GM15510 (cell line): Measurements from ENCODE around the gene TTC3.
A peak's percentile ranks its signal among the peaks of the same experiment; 100 is the strongest.

Experiments used
- POLR2A ChIP-seq: IDR thresholded peaks from 3 replicates; pipeline ENCODE4 v1.6.1; 2011; ENCODE audit warnings: borderline replicate concordance; ENCODE audit not compliant: insufficient read length; ENCODE audit errors: extremely low read depth

Gene TTC3, protein sequence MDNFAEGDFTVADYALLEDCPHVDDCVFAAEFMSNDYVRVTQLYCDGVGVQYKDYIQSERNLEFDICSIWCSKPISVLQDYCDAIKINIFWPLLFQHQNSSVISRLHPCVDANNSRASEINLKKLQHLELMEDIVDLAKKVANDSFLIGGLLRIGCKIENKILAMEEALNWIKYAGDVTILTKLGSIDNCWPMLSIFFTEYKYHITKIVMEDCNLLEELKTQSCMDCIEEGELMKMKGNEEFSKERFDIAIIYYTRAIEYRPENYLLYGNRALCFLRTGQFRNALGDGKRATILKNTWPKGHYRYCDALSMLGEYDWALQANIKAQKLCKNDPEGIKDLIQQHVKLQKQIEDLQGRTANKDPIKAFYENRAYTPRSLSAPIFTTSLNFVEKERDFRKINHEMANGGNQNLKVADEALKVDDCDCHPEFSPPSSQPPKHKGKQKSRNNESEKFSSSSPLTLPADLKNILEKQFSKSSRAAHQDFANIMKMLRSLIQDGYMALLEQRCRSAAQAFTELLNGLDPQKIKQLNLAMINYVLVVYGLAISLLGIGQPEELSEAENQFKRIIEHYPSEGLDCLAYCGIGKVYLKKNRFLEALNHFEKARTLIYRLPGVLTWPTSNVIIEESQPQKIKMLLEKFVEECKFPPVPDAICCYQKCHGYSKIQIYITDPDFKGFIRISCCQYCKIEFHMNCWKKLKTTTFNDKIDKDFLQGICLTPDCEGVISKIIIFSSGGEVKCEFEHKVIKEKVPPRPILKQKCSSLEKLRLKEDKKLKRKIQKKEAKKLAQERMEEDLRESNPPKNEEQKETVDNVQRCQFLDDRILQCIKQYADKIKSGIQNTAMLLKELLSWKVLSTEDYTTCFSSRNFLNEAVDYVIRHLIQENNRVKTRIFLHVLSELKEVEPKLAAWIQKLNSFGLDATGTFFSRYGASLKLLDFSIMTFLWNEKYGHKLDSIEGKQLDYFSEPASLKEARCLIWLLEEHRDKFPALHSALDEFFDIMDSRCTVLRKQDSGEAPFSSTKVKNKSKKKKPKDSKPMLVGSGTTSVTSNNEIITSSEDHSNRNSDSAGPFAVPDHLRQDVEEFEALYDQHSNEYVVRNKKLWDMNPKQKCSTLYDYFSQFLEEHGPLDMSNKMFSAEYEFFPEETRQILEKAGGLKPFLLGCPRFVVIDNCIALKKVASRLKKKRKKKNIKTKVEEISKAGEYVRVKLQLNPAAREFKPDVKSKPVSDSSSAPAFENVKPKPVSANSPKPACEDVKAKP (N-terminal part only)

DNA sequence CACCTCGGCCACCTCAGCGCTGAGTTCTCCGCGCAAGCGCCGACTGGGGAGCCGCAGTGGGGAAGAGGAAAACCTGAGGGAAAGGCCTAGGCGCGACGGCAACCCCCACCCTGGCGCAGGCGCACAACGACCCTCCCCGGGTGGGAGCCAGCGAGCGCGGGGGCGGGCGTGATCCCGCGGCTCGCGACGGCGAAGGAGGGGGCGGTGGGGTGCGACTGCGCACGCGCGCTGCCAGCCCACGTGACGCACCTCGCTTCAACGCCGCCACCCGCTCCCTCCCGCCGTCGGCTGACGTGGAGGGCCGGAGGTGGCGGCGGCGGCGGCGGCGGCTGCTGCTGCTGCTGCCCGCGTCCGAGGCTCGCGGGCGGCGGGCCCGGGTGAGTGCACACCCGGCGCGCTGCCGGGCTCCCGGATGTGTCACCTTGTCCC is at the start of gene TTC3, which contains the start of gene PIGP:
TSS of gene TTC3 (plus strand) at position 267 of the 429 bp plus-strand sequence. CDS start 14,004 bp downstream, outside the sequence.
TSS of gene PIGP (minus strand) at position 84 of the 429 bp plus-strand sequence. CDS start 556 bp downstream, outside the sequence.
- peak; percentile 82 for TF ChIP-seq POLR2A

DNA sequence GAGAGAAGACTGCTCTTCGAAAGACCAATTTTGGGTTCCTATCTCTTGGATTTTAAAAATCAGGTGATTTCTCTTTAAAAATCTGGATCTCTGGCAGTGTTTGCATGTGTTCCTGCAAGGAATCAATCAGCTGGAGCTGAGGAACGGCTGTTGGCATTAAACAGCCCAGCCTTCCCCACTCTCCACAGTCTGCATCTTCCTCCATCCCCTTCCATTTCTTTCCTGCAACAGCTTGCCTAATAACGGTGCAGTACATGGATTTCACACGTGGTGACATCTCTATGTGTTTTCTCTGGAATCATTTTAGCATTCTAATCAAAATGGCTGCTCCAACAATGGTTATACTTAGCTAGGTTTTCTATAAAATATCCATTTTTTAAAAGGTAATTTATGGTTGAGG is 46.6 kb upstream of the TTC3 start:
- no peak for TF ChIP-seq POLR2A

DNA sequence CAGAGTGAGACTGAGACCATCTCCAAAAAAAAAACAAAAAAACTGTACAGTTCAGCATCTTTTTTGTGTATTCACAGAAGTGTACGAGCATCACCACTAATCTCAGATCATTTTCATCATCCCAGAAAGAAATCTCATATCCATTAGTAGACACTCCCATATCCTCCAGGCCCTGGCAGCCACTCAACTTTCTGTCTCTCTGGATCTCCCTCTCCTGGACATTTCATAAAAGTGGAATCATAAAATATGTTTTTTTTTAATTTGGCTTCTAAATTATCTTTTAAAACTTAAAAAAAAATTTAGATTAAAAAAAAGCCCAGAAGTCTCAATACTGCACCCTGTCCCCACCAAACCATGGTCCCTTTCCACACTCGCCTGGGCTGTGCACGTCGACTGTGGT is 44.5 kb upstream of the TTC3 start:
- no peak for TF ChIP-seq POLR2A

DNA sequence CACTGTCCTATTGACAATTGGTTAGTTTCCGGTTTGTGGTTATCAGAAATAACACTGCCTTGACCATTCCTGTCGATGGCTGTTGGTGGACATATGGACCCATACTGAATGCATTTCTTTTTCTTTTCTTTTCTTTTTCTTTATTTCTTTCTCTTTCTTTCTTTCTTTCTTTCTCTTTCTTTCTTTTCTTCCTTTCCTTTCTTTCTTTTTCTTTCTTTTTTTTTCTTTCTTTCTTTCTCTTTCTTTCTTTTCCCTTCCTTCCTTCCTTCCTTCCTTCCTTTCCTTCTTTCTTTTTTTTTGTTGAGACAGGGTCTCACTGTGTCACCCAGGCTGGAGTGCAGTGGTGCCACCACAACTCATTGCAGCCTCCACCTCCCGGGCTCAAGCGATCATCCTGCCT is 42.2 kb upstream of the TTC3 start:
- TF ChIP-seq POLR2A: no peak

DNA sequence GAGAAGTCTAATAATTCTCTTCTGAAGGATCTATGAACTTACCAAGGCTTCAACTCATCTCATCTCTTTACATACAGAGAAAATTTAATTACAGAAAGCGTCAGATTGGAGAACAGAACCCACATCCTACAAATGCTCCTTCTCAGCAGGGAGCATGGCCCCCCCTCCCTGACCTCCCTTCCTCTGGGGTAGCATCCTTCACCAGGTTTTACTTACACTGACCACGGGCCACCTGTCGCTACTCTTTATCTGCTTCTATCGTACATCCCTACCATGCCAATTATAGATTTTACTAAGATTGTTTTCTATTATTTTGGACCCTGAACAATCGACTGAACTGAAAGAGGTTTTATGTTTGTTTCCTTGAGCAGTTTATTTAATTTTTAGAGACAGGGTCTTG is 40.8 kb upstream of the TTC3 start:
- no peak for TF ChIP-seq POLR2A

DNA sequence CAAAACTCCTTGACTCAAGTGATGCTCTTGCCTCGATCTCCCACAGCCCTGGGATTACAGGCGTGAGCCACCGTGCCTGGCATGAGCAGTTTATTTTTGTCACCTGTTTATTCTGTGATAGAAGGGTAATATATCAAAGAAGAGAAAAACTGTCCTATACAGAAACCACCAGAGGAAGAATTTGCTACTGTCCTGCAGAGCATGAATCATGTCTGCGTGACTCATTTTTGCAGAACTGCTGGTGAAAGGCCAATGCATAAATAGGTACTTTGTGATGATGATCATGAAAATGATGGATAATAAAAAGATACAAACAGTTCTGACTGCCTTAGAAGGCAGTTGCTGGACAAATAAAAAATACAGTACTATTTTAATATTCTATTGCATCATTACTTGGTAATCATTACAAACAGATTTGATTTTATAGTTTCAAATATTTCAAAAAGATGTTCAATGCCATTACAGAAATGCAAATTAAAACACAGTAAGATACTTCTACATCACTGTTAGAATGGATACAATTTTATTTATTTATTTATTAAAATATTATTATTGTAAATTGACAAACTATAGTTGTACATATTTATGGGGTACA is 40.1 kb upstream of the TTC3 start:
- TF ChIP-seq POLR2A: no peak

DNA sequence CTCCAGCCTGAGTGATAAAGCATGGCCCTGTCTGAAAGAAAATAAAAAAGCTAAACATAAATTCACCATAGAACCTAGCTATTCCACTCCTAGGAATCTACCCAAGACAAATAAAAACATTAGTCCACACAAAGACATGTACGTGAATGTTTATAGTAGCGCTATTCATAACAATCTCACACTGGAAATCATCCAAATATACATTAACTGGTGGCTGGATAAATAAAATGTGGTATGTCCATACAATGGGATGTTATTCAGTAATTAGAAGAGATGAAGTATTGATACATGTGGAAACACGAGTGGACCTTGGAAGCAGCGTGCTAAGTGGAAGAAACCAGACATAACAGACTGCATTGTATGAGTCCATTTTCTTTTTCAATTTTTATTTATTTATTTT is 36.9 kb upstream of the TTC3 start:
- no peak for TF ChIP-seq POLR2A

DNA sequence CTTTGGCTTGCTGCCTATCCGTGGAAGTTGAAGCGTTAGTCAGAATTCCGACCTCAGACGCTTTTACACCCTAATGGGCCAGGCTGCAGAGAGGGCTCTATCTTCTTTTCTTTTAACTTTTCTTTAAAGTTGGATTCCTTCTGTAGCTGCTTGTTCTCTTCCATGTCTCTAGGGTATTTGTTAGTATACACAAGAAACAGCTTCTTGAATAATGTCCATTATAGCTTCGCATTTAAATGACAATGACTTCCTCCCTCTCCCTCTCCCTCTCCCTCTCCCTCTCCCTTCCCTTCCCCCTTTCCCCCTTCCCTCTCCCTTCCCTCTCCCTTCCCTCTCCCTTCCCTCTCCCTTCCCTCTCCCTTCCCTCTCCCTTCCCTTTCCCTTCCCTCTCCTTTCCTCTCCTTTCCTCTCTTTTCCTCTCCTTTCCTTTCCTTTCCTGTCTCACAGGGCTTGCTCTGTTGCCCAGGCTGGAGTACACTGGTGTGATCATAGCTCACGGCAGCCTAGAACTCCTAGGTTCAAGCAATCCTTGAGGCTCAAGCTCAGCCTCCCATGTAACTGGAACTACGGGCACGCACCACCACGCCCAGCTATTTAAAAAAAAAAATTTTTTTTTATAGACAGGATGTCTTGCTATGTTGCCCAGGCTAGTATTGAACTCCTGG is 33.5 kb upstream of the TTC3 start:
- no peak for TF ChIP-seq POLR2A

DNA sequence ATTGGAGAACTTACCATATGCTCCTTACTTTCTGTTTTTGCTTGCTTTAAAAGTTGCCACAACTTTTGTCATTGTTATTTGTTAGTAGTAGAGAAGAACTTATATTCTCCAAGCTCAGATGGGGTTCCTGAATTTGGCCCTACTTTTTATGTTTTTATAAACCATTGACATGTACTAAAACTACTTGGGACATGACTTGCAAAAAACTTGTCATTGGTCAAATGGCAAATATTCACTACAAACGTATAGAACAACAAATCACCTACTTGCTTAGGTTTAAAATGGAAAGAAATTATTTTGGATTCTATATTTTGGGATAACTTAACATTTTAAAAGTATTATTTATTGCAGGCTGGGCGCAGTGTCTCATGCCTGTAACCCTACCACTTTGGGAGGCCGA is 32.8 kb upstream of the TTC3 start:
- no peak for TF ChIP-seq POLR2A

DNA sequence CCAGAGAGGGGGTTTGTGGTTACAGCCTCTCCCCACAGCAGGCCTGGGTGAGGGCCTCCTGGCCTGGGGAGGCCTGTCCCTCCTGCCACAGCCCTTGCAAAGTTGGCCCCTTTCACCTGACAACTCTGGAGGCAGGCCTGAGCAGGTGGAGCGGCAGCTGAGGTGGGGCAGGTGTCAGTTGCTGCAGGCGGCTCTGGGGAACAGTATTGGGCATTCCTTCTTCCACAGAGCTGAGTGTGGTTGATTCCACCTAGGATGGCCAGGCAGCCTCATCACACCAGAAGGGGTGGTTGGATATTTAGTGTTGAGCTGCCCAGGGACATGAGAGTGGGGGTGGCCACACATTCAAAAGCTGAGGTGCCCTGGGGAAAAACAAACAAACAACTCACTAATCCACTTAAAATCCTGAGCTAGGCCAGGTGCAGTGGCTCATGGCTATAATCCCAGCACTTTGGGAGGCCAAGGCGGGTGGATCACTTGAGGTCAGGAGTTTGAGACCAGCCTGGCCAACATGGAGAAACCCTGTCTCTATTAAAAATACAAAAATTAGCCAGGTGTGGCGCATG is 31.3 kb upstream of the TTC3 start:
- no peak for TF ChIP-seq POLR2A

DNA sequence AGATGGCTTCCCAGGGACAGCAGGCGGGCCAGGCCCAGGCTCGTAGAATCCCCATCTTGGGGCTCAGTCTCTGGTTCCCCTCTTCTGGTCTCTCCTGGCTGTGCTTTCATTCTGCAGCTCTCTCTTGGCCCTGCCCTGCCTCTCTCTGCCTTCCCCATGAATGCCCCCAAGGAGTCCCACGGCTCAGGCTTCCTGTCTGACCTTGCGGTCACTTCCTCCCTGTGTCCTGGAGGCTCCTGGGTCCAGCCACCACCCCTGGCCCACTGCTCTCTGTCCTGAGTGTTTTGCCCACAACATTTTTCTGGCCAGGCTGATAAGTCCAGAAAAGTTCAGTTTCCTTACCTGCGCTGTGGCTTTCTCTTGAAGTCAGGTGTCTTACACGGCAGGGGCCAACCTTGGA is 29.2 kb upstream of the TTC3 start:
- TF ChIP-seq POLR2A: no peak

DNA sequence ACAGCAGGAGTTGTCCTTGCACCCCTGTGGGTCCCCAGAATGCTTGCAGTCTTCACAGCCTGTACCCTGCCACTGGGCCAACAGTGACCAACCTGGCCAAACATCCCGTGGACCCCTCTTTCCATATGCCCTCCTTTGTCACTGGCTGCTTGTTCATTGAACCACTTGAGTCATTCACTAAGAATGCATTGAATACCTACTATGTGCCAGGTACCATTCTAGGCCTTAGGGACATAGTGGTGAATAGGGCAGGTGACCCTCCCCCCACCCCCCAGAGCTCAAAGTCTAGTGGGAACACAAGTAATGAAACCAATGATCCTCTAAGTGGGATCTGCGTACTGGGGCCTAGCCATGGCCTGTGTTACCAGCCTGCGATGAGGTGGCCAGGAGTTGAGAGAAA is 28.4 kb upstream of the TTC3 start:
- TF ChIP-seq POLR2A: no peak

DNA sequence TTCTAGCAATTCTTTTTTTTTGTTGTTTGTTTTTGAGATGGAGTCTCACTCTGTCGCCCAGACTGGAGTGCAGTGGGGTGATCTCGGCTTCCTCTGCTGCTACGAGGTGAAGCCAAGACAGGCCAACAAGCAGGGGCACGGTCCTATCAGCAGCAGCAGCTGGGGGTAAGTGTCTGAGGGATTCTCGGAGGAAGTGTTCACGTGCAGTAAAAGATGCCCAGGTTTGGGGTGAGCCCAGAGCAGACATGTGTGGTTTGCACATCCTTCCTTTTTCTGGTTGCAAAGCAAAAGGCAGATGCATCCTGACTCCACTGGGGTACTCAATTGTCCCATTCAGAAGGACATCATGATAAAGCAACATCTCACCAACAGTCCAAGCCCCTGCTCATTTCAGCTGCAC is 27.9 kb upstream of the TTC3 start:
- TF ChIP-seq POLR2A: no peak

DNA sequence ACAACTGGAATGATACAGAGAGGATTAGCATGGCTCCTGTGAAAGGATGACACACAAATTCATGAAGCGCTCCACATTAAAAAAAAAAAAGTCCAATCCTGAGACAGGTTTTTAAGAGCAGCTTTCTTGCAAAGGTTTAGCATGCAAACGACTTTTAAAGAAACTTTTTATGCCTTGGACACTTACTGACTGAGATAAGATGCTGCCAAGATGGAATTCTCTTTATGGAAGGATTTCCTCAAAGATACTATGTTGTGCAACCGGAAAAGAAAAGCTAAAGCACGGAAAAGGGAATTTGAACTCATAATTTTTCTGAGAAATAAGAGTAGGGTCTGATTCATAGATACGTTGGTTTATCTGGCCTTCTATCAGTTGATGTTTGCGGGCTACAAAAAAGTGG is 27.5 kb upstream of the TTC3 start:
- no peak for TF ChIP-seq POLR2A

DNA sequence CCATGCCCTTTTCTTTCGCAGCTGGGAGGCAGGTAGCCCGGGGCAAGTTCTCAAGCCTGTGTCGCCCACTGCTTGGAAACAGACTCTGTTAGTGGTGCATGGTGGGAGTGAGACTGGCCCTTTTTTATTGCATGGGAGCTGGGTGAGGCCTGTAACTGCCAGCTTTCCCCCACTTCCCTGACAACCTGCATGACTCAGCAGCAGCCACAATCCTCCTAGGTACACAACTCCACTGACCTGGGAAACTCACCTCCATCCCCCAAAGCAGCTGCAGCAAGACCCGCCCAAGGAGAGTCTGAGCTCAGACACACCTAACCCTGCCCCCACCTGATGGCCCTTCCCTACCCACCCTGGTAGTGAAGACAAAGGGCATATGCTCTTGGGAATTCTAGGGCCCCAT is 26.0 kb upstream of the TTC3 start:
- TF ChIP-seq POLR2A: no peak
